ENCODE measurements around the gene LRMDA. TPM values are rescaled to one million over a fixed set of nuclear protein-coding genes. Genes with fewer than 3 reads are reported as not detected.

The LRMDA gene
- total and polyA plus RNA-seq, 2 of the 4 experiments (the other 2 are of a cell fraction): 0.07 TPM; not detected in 1

DNA sequence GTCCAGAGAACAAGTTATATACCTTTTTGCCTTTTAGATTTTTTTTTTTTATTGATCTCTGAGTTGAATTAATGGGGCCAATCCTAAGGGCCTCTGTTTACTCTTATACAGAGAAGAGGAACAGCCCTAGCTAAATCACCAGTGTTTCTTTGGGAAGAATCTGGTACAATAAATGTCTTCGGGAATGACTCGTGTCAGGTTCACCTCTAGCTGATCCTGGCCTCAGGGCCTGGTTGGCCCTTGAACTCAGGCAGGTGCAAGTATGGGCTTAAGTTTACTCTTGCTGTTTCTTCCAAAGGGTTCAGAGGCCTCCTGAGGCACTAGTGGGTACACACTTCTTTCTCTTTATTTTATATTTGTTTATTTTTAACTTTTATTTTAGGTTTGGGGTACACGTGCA is 71.0 kb downstream of the LRMDA start:
- no peak overlapping the region for H3K4me3 ChIP-seq (ENCODE audit: insufficient read depth, low read depth, low read length)
- no peaks in the 10 kb centered on the region for H3K9me3 ChIP-seq (ENCODE audit: control insufficient read depth, insufficient read depth, low read length)
- no peak overlapping the region for H2BK5ac ChIP-seq (ENCODE audit: low read depth, low read length, poor library complexity, severe bottlenecking)
- no TSS peak for BruUV-seq (replicated peaks)
- POLR2A ChIA-PET (ENCODE audit: unreplicated experiment): no interaction called here
- dilution Hi-C loops (cut with HindIII; ENCODE audit: low sequenced_read_pairs, unreplicated experiment): no loop called here
- H2BK20ac ChIP-seq (ENCODE audit: low read depth, low read length): no peak overlapping the region
- peaks cover 2% of the 10 kb centered on the region; the same call in 1 of the 2 replicates for H3K4me1 ChIP-seq (ENCODE audit: control insufficient read depth, insufficient read depth, low read length)
- no peak for TF ChIP-seq RCOR1 (IDR thresholded peaks at IDR 0.05; ENCODE audit: insufficient replicate concordance, low read length)
- TF ChIP-seq, protein P1, sequence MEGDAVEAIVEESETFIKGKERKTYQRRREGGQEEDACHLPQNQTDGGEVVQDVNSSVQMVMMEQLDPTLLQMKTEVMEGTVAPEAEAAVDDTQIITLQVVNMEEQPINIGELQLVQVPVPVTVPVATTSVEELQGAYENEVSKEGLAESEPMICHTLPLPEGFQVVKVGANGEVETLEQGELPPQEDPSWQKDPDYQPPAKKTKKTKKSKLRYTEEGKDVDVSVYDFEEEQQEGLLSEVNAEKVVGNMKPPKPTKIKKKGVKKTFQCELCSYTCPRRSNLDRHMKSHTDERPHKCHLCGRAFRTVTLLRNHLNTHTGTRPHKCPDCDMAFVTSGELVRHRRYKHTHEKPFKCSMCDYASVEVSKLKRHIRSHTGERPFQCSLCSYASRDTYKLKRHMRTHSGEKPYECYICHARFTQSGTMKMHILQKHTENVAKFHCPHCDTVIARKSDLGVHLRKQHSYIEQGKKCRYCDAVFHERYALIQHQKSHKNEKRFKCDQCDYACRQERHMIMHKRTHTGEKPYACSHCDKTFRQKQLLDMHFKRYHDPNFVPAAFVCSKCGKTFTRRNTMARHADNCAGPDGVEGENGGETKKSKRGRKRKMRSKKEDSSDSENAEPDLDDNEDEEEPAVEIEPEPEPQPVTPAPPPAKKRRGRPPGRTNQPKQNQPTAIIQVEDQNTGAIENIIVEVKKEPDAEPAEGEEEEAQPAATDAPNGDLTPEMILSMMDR (conservative IDR thresholded peaks at IDR 0.05; ENCODE audit: low read depth, low read length): no peak
- TF ChIP-seq CEBPB (IDR thresholded peaks at IDR 0.05; ENCODE audit: low read depth, low read length): no peak
- TF ChIP-seq BHLHE40 (IDR thresholded peaks at IDR 0.05; ENCODE audit: low read depth, low read length): no peak
- H3K14ac ChIP-seq (replicated peaks; ENCODE audit: low read depth, low read length): no peak overlapping the region
- in situ Hi-C loops (cut with MboI; ENCODE audit: low sequenced_read_pairs): no loop called here
- H3K27ac ChIP-seq (ENCODE audit: insufficient read depth, low read length): no peak overlapping the region
- no CpG with 5 or more reads among the region's 3 CpGs for WGBS, 2 experiments (ENCODE audit: extremely low coverage in 2 of 2, insufficient read length in 1 of 2)
- no peak overlapping the region for H2AFZ ChIP-seq (replicated peaks; ENCODE audit: low read length, poor library complexity)
- no peak overlapping the region for H3K4ac ChIP-seq (ENCODE audit: low read depth, low read length)
- H4K8ac ChIP-seq (ENCODE audit: low read depth in 2 of 2, low read length in 2 of 2): no peak overlapping the region
- no peak for ATAC-seq (ENCODE audit: low read depth)
- H3K4me2 ChIP-seq (ENCODE audit: low read depth, low read length): no peak overlapping the region
- H3K18ac ChIP-seq (ENCODE audit: low read depth, low read length): no peak overlapping the region
- H4K20me1 ChIP-seq (ENCODE audit: insufficient read depth, low read length): no peaks in the 10 kb centered on the region
- H2BK15ac ChIP-seq (ENCODE audit: low read depth, low read length): no peak overlapping the region
- no peak overlapping the region for H3K23ac ChIP-seq (ENCODE audit: low read depth, low read length)
- CTCF ChIA-PET: no interaction called here
- intact Hi-C loops (cut with micrococcal nuclease): no loop called here
- H3K79me1 ChIP-seq (ENCODE audit: low read depth in 1 of 2, low read length in 2 of 2): no peaks in the 10 kb centered on the region
- DNase-seq: no peak
- H3K36me3 ChIP-seq (ENCODE audit: control insufficient read depth, insufficient read depth, low read length): no peaks in the 10 kb centered on the region
- H3K9me1 ChIP-seq (ENCODE audit: insufficient read depth, low read length): no peaks in the 10 kb centered on the region
- no peak overlapping the region for H2AK5ac ChIP-seq (ENCODE audit: low read depth, low read length)
- H3K56ac ChIP-seq (ENCODE audit: extremely low read depth, insufficient read depth, low read length): no peak overlapping the region
- no peak overlapping the region for H2BK120ac ChIP-seq (ENCODE audit: low read depth, low read length)
- no peak overlapping the region for H4K91ac ChIP-seq (ENCODE audit: insufficient read depth, low read depth, low read length)
- peaks cover 6% of the 10 kb centered on the region; the same call in 1 of the 2 replicates for H3K27me3 ChIP-seq (ENCODE audit: control insufficient read depth, insufficient read depth, low read length)
- no peak overlapping the region for H4K5ac ChIP-seq (ENCODE audit: low read depth, low read length)
- no peak overlapping the region for H3K9ac ChIP-seq (ENCODE audit: low read depth, low read length)
- no peak overlapping the region for H2AK9ac ChIP-seq (replicated peaks; ENCODE audit: low read depth, low read length, poor library complexity)

Data from IMR-90 (cell line).